ENCODE data around the gene MOV10. TPM values are rescaled to one million over a fixed set of nuclear protein-coding genes. Genes with fewer than 3 reads are reported as not detected.

The MOV10 gene
- total RNA-seq, 2 experiments from 2014 or later = 80.6 to 89.3 TPM

GRCh38 chr1:112714313-112715263 is 40.1 kb downstream of the MOV10 start:
- peak; percentile 17 for TF ChIP-seq CTCF (IDR thresholded peaks at IDR 0.05)
- H3K4me1 ChIP-seq (ENCODE audit: insufficient read depth, low read length) = peaks cover 37% of the 10 kb centered on the region
- peak overlapping the region; percentile 58 for H3K4me3 ChIP-seq (ENCODE audit: low read length)
- no peak overlapping the region for H3K27ac ChIP-seq (ENCODE audit: low read depth in 1 of 2, low read length in 2 of 2)
- no peak overlapping the region for H3K27ac Mint-ChIP-seq
- H3K36me3 ChIP-seq (ENCODE audit: insufficient read depth, low read length) = no peaks in the 10 kb centered on the region
- POLR2A ChIA-PET = interaction anchor here (0.7 to 3.6 kb wide), 12 partner anchors 8 to 1098 kb away, joined by 3 to 46 read pairs (median 4); partner anchors contain the start of genes CAPZA1, LRIG2, MAGI3 and MOV10
- DNase-seq = peak in 2 of 14 experiments; percentile 28 to 48
- H3K36me3 Mint-ChIP-seq (ENCODE audit: low read depth) = no peaks in the 10 kb centered on the region
- peak; percentile 3 for ATAC-seq (ENCODE audit: poor library complexity)
- CTCF ChIA-PET = interaction anchor here (0.6 to 4.0 kb wide), 10 partner anchors 10 to 1098 kb away, joined by 3 to 23 read pairs (median 6); partner anchors contain the start of genes LRIG2, MOV10 and RSBN1
- peaks cover 24% of the 10 kb centered on the region for H3K4me1 Mint-ChIP-seq (ENCODE audit: low read depth)
- H3K4me3 Mint-ChIP-seq = peak overlapping the region; percentile 85
- H3K27me3 ChIP-seq (ENCODE audit: control insufficient read depth in 1 of 2, insufficient read depth in 2 of 2, low read length in 2 of 2) = peaks cover 15% of the 10 kb centered on the region in 2 experiments
- peaks cover 0 to 5% of the 10 kb centered on the region in 2 experiments for H3K9me3 ChIP-seq (ENCODE audit: control insufficient read depth in 1 of 2, insufficient read depth in 1 of 2, low read length in 2 of 2)
- H3K27me3 Mint-ChIP-seq = peaks cover 26% of the 10 kb centered on the region
- no peaks in the 10 kb centered on the region for H3K9me3 Mint-ChIP-seq
- intact Hi-C loops (cut with DNase I, micrococcal nuclease) = loop anchor here (5.0 to 10.0 kb wide), 6 partner anchors 97 to 1100 kb away; partner anchors contain the start of genes CAPZA1 (in 1 of the 2), RSBN1 (in 1 of the 2), SLC16A1 (in 1 of the 2) and ST7L (in 1 of the 2)

GRCh38 chr1:112715264-112716053 is 41.0 kb downstream of the MOV10 start, which contains the start of gene PPM1J:
PPM1J (minus strand) TSS chr1:112715332; CDS start chr1:112715301, 31 bp downstream.
- H3K4me1 Mint-ChIP-seq (ENCODE audit: low read depth) = peaks cover 24% of the 10 kb centered on the region
- CTCF ChIA-PET = interaction anchor here (0.6 to 4.0 kb wide), 13 partner anchors 11 to 1097 kb away, joined by 3 to 23 read pairs (median 3); partner anchors contain the start of genes LRIG2, MOV10 and RSBN1
- Histone ChIP-seq H3K27ac (ENCODE audit: low read depth in 1 of 2, low read length in 2 of 2) (peak within 1 kb of the TSS in 1 of 2 donors; percentile 39), H3K4me1 (ENCODE audit: insufficient read depth, low read length) (peaks cover 37% of the 10 kb centered on the region), H3K9me3 (ENCODE audit: control insufficient read depth in 1 of 2, insufficient read depth in 1 of 2, low read length in 2 of 2) (peaks cover 0 to 5% of the 10 kb centered on the region in 2 experiments), H3K27me3 (ENCODE audit: control insufficient read depth in 1 of 2, insufficient read depth in 2 of 2, low read length in 2 of 2) (peaks cover 15 to 22% of the 10 kb centered on the region in 2 experiments), H3K4me3 (ENCODE audit: low read length) (peak within 1 kb of the TSS; percentile 69), H3K36me3 (ENCODE audit: insufficient read depth, low read length) (no peaks in the 10 kb centered on the region)
- no peaks in the 10 kb centered on the region for H3K36me3 Mint-ChIP-seq (ENCODE audit: low read depth)
- H3K9me3 Mint-ChIP-seq = no peaks in the 10 kb centered on the region
- ATAC-seq (ENCODE audit: poor library complexity) (peak; percentile 84), DNase-seq (peak; percentile 91 to 99 (median 96))
- H3K27ac Mint-ChIP-seq = peak within 1 kb of the TSS; percentile 81
- POLR2A ChIA-PET = interaction anchor here (0.7 to 3.6 kb wide), 12 partner anchors 9 to 1097 kb away, joined by 3 to 46 read pairs (median 4); partner anchors contain the start of genes CAPZA1, LRIG2, MAGI3 and MOV10
- intact Hi-C loops (cut with DNase I, micrococcal nuclease) = loop anchor here (1.0 to 10.0 kb wide), 11 partner anchors 89 to 1099 kb away; partner anchors contain the start of genes LRIG2 (in 2 of the 2), CAPZA1 (in 1 of the 2), RSBN1 (in 1 of the 2) and SLC16A1 (in 1 of the 2)
- H3K4me3 Mint-ChIP-seq = peak within 1 kb of the TSS; percentile 89
- peaks cover 35% of the 10 kb centered on the region for H3K27me3 Mint-ChIP-seq
- no peak for TF ChIP-seq CTCF (IDR thresholded peaks at IDR 0.05)
